PC-9 (cell line): Measurements from ENCODE around the gene PCYT2. TPM values are rescaled to one million over a fixed set of nuclear protein-coding genes. Genes with fewer than 3 reads are reported as not detected.

Source experiments
- BruUV-seq: library from RNA; stranded (reverse); fragments of 400-500 nt; replicated peaks from 2 replicates; lab custom pipeline; 2021; lab: Mats Ljungman, UMichigan
- CTCF ChIA-PET: fragments of 300-600 bp; sonication (Branson Sonifier 250); formaldehyde crosslinking; loops from one replicate; lab custom pipeline; 2022; ENCODE audit warnings: antibody characterized with exemption; lab: Charles Lee
- POLR2A ChIA-PET: fragments of 300-600 bp; sonication (Branson Sonifier 250); formaldehyde crosslinking; loops from one replicate; lab custom pipeline; 2022; ENCODE audit warnings: antibody characterized with exemption; ENCODE audit not compliant: unreplicated experiment; lab: Charles Lee
- DNase-seq, 2 experiments: peaks; one replicate each; pipeline versions ENCODE4 v3.0.0 to v3.0.0-alpha.2; 2015 to 2022; ENCODE audit warnings: mixed read lengths in 1 of 2
- H2AFZ ChIP-seq: fragments of 200-600 bp; sonication (generic); 2 replicates; pipeline ENCODE4 v1.8.1; 2017; ENCODE audit warnings: antibody characterized with exemption
- H3F3A ChIP-seq: fragments of 200-600 bp; sonication (generic); 2 replicates; pipeline ENCODE4 v1.8.1; 2017; ENCODE audit warnings: antibody characterized with exemption, mild to moderate bottlenecking, low read depth; ENCODE audit not compliant: insufficient read depth
- H3K27ac ChIP-seq: fragments of 200-600 bp; sonication (generic); 2 replicates; pipeline ENCODE4 v1.6.1; 2016; ENCODE audit warnings: mixed run types
- H3K27me3 ChIP-seq: fragments of 200-600 bp; sonication (generic); 2 replicates; pipeline ENCODE4 v1.6.1; 2016; ENCODE audit warnings: low read depth, mixed run types; ENCODE audit not compliant: insufficient read depth
- H3K36me3 ChIP-seq: fragments of 200-600 bp; sonication (generic); 2 replicates; pipeline ENCODE4 v1.6.1; 2016; ENCODE audit warnings: low read depth, mixed run types
- H3K4me1 ChIP-seq: fragments of 200-600 bp; sonication (generic); replicated peaks from 2 replicates; pipeline ENCODE4 v1.6.1; 2016; ENCODE audit warnings: mixed run types; ENCODE audit not compliant: insufficient read depth
- H3K4me2 ChIP-seq: fragments of 200-600 bp; sonication (generic); 2 replicates; pipeline ENCODE4 v1.6.1; 2017; ENCODE audit warnings: mixed run types
- H3K4me3 ChIP-seq: fragments of 200-600 bp; sonication (generic); 2 replicates; pipeline ENCODE4 v1.6.1; 2016; ENCODE audit warnings: mixed run types
- H3K79me2 ChIP-seq: fragments of 200-600 bp; sonication (generic); 2 replicates; pipeline ENCODE4 v1.6.1; 2017; ENCODE audit warnings: low read depth, mixed run types
- H3K9me2 ChIP-seq: fragments of 200-600 bp; sonication (generic); 2 replicates; pipeline ENCODE4 v1.8.1; 2017; ENCODE audit warnings: mild to moderate bottlenecking; ENCODE audit not compliant: insufficient read depth
- H3K9me3 ChIP-seq: fragments of 200-600 bp; sonication (generic); 2 replicates; pipeline ENCODE4 v1.8.1; 2016; ENCODE audit warnings: low read depth; ENCODE audit not compliant: insufficient read depth
- H4K20me1 ChIP-seq: fragments of 200-600 bp; sonication (generic); 2 replicates; pipeline ENCODE4 v1.8.1; 2017; ENCODE audit not compliant: insufficient read depth
- CTCF ChIP-seq: fragments of 200-600 bp; sonication (generic); conservative IDR thresholded peaks from 2 replicates; pipeline ENCODE4 v1.6.1; 2017; ENCODE audit warnings: mixed run types, antibody characterized with exemption, mild to moderate bottlenecking, moderate library complexity
- EZH2 ChIP-seq: fragments of 200-600 bp; sonication (generic); IDR thresholded peaks from 2 replicates; pipeline ENCODE4 v1.8.0; 2017; ENCODE audit warnings: antibody characterized with exemption, low read depth
- intact Hi-C: fragments of 100-400 bp; cut with micrococcal nuclease; formaldehyde crosslinking; loops from one replicate; pipeline ENCODE4 v1.10.0; 2022; ENCODE audit not compliant: unreplicated experiment
- total RNA-seq: library from RNA; stranded (reverse); gene quantifications from 2 replicates; pipeline ENCODE4 v1.2.3, GENCODE V29; 2021

PCYT2 gene
- total RNA-seq, 1 experiment from 2014 or later, result 82.2 TPM

GRCh38 chr17:81952792-81953228, 41.6 kb upstream of the PCYT2 start:
- ChIA-PET POLR2A (no interaction called here), CTCF (interaction anchor here (0.9 kb wide), 2 partner anchors 40 to 67 kb away, joined by 3 to 9 read pairs; no protein-coding TSS in a partner anchor)
- no peak overlapping the region for H2AFZ ChIP-seq
- H3K36me3 ChIP-seq, result no peaks in the 10 kb centered on the region
- no peaks in the 10 kb centered on the region for H3K9me2 ChIP-seq
- no peaks in the 10 kb centered on the region for H3K9me3 ChIP-seq
- no peak overlapping the region for H3K4me3 ChIP-seq
- DNase-seq, result no peak
- no TSS peak for BruUV-seq
- H3K27ac ChIP-seq, result no peak overlapping the region
- H3K4me1 ChIP-seq, result peaks cover 6% of the 10 kb centered on the region; the same call in 1 of the 2 replicates
- no peaks in the 10 kb centered on the region for H3K79me2 ChIP-seq
- H3K27me3 ChIP-seq, result no peaks in the 10 kb centered on the region
- H3F3A ChIP-seq, result peaks cover 7% of the 10 kb centered on the region
- TF ChIP-seq CTCF (no peak), EZH2 (no peak)
- intact Hi-C loops, result no loop called here
- no peaks in the 10 kb centered on the region for H4K20me1 ChIP-seq
- H3K4me2 ChIP-seq, result no peak overlapping the region

GRCh38 chr17:81951785-81952684, 40.8 kb upstream of the PCYT2 start:
- H3F3A ChIP-seq, result peaks cover 7% of the 10 kb centered on the region
- intact Hi-C loops, result no loop called here
- H3K9me2 ChIP-seq, result no peaks in the 10 kb centered on the region
- TF ChIP-seq EZH2, result no peak
- TF ChIP-seq CTCF, result no peak
- H3K4me1 ChIP-seq, result peaks cover 6% of the 10 kb centered on the region; the same call in 1 of the 2 replicates
- POLR2A ChIA-PET, result no interaction called here
- DNase-seq, result no peak
- H3K27ac ChIP-seq, result no peak overlapping the region
- H3K36me3 ChIP-seq, result no peaks in the 10 kb centered on the region
- CTCF ChIA-PET, result interaction anchor here (0.9 kb wide), 1 partner anchor 39 kb away, joined by 3 read pairs; no protein-coding TSS in a partner anchor
- no peak overlapping the region for H2AFZ ChIP-seq
- no peaks in the 10 kb centered on the region for H3K9me3 ChIP-seq
- BruUV-seq, result no TSS peak
- H3K4me3 ChIP-seq, result no peak overlapping the region
- no peaks in the 10 kb centered on the region for H4K20me1 ChIP-seq
- H3K27me3 ChIP-seq, result no peaks in the 10 kb centered on the region
- no peaks in the 10 kb centered on the region for H3K79me2 ChIP-seq
- H3K4me2 ChIP-seq, result no peak overlapping the region

- no peak for DNase-seq
- no peaks in the 10 kb centered on the region for H4K20me1 ChIP-seq
- H3K27ac ChIP-seq, result no peak overlapping the region
- peaks cover 6% of the 10 kb centered on the region; the same call in 1 of the 2 replicates for H3K4me1 ChIP-seq
- H3F3A ChIP-seq, result peaks cover 7% of the 10 kb centered on the region
- H3K4me2 ChIP-seq, result no peak overlapping the region
- H3K36me3 ChIP-seq, result no peaks in the 10 kb centered on the region
- no peak for TF ChIP-seq EZH2
- TF ChIP-seq CTCF, result no peak
- no TSS peak for BruUV-seq
- no peak overlapping the region for H2AFZ ChIP-seq
- no peaks in the 10 kb centered on the region for H3K9me3 ChIP-seq
- POLR2A ChIA-PET, result no interaction called here
- no peak overlapping the region for H3K4me3 ChIP-seq
- intact Hi-C loops, result no loop called here
- no peaks in the 10 kb centered on the region for H3K79me2 ChIP-seq
- no peaks in the 10 kb centered on the region for H3K27me3 ChIP-seq
- no peaks in the 10 kb centered on the region for H3K9me2 ChIP-seq
- CTCF ChIA-PET, result interaction anchor here (0.6 to 1.0 kb wide), 2 partner anchors 9 to 228 kb away, joined by 4 read pairs; no protein-coding TSS in a partner anchor
Observed at GRCh38 chr17:81950501-81950900, 39.3 kb upstream of the PCYT2 start.
